Glutamatergic neuron (in vitro differentiated cells): Measurements from ENCODE around the gene GRM7. TPM values are rescaled to one million over a fixed set of nuclear protein-coding genes. Genes with fewer than 3 reads are reported as not detected.

Experiments
- DNase-seq: peaks from one replicate; pipeline ENCODE4 v3.0.0; 2022
- H3K27ac Mint-ChIP-seq: one replicate; pipeline ENCODE4 v1.8.0; 2020; ENCODE audit warnings: mild to moderate bottlenecking, mixed read lengths, inconsistent platforms; ENCODE audit not compliant: unreplicated experiment
- H3K27me3 Mint-ChIP-seq: one replicate; pipeline ENCODE4 v1.8.0; 2020; ENCODE audit warnings: mild to moderate bottlenecking, moderate library complexity, mixed read lengths, inconsistent platforms; ENCODE audit not compliant: unreplicated experiment
- H3K36me3 Mint-ChIP-seq: one replicate; pipeline ENCODE4 v1.8.0; 2020; ENCODE audit warnings: mild to moderate bottlenecking, mixed read lengths, inconsistent platforms; ENCODE audit not compliant: unreplicated experiment
- H3K4me1 Mint-ChIP-seq: one replicate; pipeline ENCODE4 v1.8.0; 2020; ENCODE audit warnings: mild to moderate bottlenecking, low read depth, mixed read lengths, inconsistent platforms; ENCODE audit not compliant: unreplicated experiment
- H3K4me3 Mint-ChIP-seq: one replicate; pipeline ENCODE4 v1.8.0; 2020; ENCODE audit warnings: mild to moderate bottlenecking, mixed read lengths, inconsistent platforms; ENCODE audit not compliant: unreplicated experiment
- H3K9me3 Mint-ChIP-seq: one replicate; pipeline ENCODE4 v1.8.0; 2020; ENCODE audit warnings: mild to moderate bottlenecking, moderate library complexity, mixed read lengths, inconsistent platforms; ENCODE audit not compliant: unreplicated experiment
- CTCF ChIP-seq: fragments of 200-600 bp; sonication (generic); IDR thresholded peaks from one replicate; pipeline ENCODE4 v1.5.0; 2021; ENCODE audit not compliant: partially characterized antibody, unreplicated experiment
- total RNA-seq: library from RNA; stranded (reverse); fragmentation: NEBNext Ultra II Directional; extraction: Animal tissue kit (Norgen Biotek cat#: 25700); gene quantifications from one replicate; pipeline ENCODE4 v1.2.1, GENCODE V29; 2021; ENCODE audit not compliant: unreplicated experiment

GRM7 gene
- total RNA-seq, 1 donor from 2014 or later: 1.4 TPM

DNA sequence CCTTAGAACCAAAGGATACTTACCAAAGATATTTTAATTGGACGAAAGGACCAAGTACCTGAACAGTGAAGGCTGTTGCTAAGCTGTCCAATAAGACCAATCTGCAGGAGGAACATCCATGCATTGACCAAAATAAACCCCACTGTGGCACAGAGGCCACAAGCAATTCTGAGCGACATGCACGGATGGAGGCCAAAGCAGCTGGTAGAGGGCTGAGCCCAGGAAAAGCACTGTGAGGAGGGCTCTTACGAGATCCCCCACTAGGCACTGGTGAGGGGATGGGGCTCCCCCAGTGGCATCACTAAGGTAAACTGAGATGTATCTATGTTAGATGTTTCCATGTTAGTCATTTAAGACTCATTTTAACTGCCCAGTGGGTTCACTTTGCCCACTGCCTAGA, 920.5 kb downstream of the GRM7 start:
- Mint-ChIP-seq H3K36me3 (no peaks in the 10 kb centered on the region), H3K9me3 (no peaks in the 10 kb centered on the region), H3K4me1 (no peaks in the 10 kb centered on the region), H3K27me3 (no peaks in the 10 kb centered on the region), H3K4me3 (no peak overlapping the region), H3K27ac (no peak overlapping the region)
- no peak for DNase-seq
- no peak for TF ChIP-seq CTCF

DNA sequence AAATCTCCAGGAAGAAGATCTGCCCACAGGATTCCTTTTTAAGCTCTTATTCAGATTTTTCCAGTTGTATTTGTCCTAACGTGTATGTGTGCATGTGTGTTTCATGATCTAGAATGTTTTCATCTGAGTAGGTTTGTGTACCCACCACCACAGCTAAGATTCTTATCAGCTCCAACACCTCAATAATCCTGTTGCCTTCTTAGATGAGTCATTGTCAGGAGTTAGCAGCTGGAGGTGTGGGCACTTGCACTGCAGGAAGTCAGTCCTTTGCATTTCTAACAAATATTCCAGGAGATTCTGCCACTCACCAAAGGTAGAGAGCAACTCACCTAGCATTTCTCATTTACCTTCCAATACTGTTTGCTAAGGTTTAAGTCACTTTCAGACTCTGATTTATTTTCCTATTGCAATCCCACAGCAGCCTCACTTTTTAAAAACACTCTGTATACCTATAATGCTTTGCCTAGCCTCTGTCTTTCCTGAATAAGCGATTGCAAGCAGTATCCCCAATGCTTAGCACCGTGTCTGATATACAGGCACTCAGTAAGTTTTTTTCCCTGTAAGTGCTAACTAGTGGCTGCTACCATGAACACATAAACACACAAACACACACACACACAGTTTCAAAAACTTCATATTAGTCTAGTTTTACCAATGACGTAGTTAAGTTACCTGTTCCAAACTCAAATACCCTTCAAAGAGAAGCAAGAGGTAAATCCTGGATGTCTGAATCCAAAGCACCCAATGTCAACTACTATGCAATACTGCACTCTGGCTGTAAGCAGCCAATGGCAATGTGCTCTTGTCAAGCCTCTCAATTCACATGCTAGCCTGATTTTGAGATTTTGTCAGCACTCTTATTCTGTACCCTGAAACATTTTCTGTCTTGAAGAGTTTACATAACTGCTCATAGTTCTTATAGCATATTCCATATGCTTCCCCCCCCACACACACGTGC, 927.2 kb downstream of the GRM7 start:
- no peak for DNase-seq
- no peak overlapping the region for H3K4me3 Mint-ChIP-seq
- H3K36me3 Mint-ChIP-seq: no peaks in the 10 kb centered on the region
- H3K4me1 Mint-ChIP-seq: no peaks in the 10 kb centered on the region
- H3K27ac Mint-ChIP-seq: no peak overlapping the region
- H3K9me3 Mint-ChIP-seq: peaks cover 4% of the 10 kb centered on the region
- H3K27me3 Mint-ChIP-seq: no peaks in the 10 kb centered on the region
- TF ChIP-seq CTCF: no peak

DNA sequence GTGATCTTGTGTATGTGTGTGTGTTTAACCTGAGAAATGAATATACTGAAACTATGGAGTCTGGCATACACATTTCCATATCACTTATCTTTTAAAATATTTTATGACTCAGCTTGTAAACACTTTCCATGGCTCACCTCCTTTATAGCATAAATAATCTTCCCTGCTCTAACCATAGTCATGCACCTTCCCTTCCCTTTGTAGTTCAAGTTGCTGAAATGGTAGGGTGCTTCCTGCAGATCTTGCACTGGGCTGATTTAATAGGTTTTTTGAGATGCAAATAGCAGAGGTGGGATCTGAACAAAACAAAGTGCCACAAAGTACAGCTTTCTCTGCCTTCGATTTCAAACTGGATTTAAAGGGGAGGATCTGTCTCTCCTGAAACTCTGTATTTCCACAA, 928.0 kb downstream of the GRM7 start:
- no peaks in the 10 kb centered on the region for H3K4me1 Mint-ChIP-seq
- H3K9me3 Mint-ChIP-seq: peaks cover 4% of the 10 kb centered on the region
- no peak for TF ChIP-seq CTCF
- no peaks in the 10 kb centered on the region for H3K27me3 Mint-ChIP-seq
- H3K36me3 Mint-ChIP-seq: no peaks in the 10 kb centered on the region
- no peak overlapping the region for H3K27ac Mint-ChIP-seq
- DNase-seq: no peak
- H3K4me3 Mint-ChIP-seq: no peak overlapping the region

GRCh38 chr3:7789324-7789723, 928.4 kb downstream of the GRM7 start:
- H3K27ac Mint-ChIP-seq: no peak overlapping the region

More at GRCh38 chr3:7789324-7789723, 928.4 kb downstream of the GRM7 start:
- DNase-seq: no peak
- Mint-ChIP-seq H3K27me3 (no peaks in the 10 kb centered on the region), H3K9me3 (peaks cover 4% of the 10 kb centered on the region), H3K4me1 (no peaks in the 10 kb centered on the region), H3K36me3 (no peaks in the 10 kb centered on the region), H3K4me3 (no peak overlapping the region)
- no peak for TF ChIP-seq CTCF
